T-helper 2 cell (primary cell): Measurements from ENCODE around the gene PTPRU.

Experiments
- DNase-seq, 5 experiments: peaks; one replicate each; pipeline versions ENCODE4 v3.0.0 to v3.0.0-alpha.2; 2012 to 2022

PTPRU gene

GRCh38 chr1:29245876-29246275, 9.6 kb downstream of the PTPRU start:
- peak in 1 of 5 experiments; percentile 14 for DNase-seq

GRCh38 chr1:29247044-29247443, 10.7 kb downstream of the PTPRU start:
- no peak for DNase-seq

- DNase-seq = no peak
Observed at GRCh38 chr1:29247571-29248273, 11.4 kb downstream of the PTPRU start.

- DNase-seq = no peak
Observed at GRCh38 chr1:29248409-29248808, 12.1 kb downstream of the PTPRU start.

DNA sequence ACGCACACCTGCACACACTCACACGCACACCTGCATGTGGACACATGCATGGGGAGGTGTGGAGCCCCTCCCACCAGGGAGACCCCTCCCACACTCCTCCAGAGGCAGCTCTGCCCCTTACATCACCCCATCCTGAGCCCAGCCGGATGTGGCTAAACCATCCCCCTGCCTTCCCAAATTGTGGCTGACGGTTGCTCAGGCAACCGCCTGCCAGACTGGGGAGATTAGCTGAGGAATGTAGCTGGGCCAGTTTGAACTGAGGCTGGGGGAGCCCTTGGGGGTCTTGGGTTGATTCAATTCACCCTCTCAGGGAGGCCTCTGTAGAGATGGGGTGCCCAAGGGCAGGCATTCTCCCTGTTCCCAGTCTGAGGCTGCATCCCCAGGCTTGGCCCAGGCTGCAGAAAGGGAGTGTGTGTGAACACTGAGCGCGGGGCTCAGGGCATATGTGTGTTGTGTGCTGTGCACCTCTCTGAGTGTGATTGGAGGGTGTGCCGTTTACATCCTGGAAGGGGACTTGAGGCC, 12.9 kb downstream of the PTPRU start:
- no peak for DNase-seq

- no peak for DNase-seq
Observed at GRCh38 chr1:29249951-29250581, 13.7 kb downstream of the PTPRU start.

DNA sequence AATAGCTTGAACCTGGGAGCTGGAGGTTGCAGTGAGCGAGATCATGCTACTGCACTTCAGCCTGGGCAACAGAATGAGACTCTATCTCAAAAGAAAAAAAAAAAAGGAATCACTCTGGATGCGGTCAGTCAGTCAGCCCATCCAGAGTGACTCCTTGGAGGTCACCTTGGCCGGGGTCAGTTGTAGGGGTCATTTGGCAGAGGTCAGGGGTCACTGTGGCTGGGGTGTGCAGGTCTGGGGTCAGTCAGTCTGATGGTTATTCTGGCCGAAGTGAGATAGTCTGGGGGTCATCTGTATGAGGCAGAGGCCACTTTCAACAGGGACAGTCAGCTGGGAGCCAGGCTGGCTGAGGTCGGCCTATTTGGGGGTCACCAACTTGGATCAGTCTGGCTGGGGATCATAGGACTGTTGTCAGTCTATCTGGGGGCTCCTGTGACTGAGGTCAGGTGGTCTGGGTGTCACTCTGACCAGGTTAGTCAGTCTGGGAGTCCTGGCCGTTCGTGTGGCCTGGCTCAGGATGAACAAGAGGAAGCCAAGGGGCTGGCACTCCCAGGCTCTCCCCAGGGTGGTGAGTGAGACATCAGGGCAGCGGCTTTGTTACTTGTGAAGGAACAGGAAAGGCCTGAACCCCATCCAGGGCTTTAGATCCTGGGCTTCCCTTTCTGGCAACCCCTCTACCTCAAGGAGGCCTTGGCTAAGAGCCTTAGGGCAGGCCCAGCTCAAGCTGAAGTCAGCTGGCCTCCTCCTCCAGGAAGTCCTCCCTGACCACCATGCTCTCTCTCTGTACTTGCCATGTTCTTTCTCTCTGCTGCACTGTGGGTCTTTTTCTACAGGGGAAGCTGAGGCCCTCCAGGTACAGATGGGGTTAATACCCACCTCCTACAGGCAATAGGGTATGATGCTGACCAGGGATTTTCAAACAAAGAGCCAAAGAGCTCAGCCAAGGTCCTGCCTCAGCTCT, 15.1 kb downstream of the PTPRU start:
- DNase-seq = no peak

DNA sequence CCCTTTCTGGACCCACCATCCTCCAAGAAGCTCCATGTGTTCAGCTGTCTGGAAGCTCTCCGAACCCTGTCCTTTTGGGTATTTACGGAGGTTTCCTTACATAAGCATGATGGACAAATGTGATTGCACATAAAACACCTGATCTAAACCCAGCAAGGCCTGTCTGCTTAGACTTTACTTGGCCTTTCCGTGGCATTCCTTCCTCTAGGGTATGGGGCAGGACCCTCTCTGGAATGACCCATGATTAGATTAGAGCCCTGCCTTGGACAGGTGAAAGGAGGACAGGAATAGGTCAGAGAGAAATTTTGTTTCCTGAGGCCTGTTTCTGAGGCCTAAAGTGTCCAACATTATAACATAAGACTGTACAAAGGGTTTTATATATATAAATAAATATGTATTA, 16.9 kb downstream of the PTPRU start:
- DNase-seq = no peak

- DNase-seq = no peak
Observed at GRCh38 chr1:29254346-29254745, 18.0 kb downstream of the PTPRU start.

GRCh38 chr1:29255134-29255666, 18.9 kb downstream of the PTPRU start:
- no peak for DNase-seq

DNA sequence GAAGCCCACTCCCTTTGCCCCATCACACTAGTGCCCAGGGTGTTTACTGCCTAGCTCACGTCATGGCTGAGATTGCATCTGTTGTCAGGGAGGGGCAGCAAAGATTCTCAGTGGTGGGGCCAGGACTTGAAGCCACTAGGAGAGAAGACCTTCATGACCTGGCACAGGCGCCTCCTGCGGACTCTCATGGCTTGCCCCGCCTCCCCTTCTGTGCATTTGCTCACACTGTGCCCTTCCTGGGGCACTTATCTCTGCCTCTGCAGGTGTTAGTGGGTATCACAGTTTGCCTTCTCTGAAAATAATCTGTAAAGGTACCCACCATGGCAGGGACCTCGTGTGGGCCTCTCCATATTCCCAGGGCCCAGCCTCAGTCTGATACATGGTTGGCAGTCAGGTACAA, 20.1 kb downstream of the PTPRU start:
- DNase-seq = no peak

DNA sequence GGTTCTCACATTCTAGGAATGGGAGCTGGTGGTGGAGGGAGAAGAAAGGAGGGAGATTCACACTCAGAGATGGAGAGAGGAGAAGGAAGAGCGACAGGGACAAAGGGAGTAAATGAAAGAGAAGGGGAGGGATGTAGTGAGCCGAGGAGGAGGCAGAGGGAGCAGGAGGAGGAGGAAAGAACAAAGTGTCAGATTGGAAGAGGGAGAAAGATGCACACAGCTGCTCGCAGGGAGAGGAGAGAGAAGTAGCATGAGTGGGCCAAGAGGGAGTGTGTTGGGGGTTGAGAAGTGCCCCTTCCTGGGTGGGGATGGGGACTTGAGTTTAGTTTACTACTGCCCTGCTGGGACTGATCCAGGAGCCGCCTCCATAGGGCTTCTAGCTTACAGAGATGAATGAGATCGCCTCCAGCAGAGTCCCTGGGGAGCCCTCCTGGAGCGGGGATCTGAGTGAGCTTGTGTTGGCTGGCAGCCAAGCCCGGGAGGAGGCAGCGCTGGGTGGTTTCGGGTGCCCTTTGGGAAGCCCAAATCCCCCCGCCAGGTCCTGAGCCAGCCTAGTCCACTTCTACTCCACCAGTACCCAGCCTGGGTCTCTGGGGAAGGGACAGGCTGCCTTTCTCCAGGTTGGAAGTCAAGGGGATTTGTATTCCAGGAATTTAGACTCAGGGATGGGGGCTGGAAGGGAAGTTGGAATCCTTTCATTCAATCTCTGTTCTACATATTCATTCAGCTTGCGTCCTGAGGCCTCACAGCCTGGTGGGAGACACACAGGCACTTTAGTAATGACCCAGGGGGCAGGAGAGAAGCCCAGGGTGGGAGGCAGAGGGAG, 20.9 kb downstream of the PTPRU start:
- DNase-seq = no peak

DNA sequence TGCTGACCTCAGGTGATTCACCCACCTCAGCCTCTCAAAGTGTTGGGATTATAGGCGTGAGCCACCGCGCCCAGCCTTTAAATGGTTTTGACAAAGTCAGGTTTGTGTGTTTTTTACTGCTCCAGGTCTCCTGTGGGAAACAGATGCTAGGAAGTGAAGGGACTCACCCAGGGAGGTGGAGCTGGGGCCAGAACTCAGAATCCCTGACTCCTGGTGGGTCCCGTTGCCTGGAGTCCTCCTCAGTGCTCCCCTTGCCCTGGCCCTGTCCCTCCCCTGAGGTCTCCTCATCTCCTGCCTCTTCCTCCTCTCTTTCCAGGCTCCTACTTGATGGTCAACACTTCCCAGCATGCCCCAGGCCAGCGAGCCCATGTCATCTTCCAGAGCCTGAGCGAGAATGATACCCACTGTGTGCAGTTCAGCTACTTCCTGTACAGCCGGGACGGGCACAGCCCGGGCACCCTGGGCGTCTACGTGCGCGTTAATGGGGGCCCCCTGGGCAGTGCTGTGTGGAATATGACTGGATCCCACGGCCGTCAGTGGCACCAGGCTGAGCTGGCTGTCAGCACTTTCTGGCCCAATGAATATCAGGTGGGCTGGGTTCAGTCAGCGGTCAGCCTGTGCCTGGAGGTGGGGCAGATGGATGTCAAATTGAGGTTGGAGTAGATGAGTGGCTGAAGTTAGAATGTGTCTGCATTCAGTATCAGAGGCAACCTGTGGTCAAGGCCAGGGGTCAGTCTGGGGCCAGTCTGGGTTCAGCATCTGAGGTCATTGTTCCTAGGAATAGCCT, 22.1 kb downstream of the PTPRU start:
- no peak for DNase-seq

- no peak for DNase-seq
Observed at GRCh38 chr1:29258976-29259801, 22.9 kb downstream of the PTPRU start.

GRCh38 chr1:29259802-29260441, 23.6 kb downstream of the PTPRU start:
- peak in 1 of 5 experiments; percentile 19 for DNase-seq

DNA sequence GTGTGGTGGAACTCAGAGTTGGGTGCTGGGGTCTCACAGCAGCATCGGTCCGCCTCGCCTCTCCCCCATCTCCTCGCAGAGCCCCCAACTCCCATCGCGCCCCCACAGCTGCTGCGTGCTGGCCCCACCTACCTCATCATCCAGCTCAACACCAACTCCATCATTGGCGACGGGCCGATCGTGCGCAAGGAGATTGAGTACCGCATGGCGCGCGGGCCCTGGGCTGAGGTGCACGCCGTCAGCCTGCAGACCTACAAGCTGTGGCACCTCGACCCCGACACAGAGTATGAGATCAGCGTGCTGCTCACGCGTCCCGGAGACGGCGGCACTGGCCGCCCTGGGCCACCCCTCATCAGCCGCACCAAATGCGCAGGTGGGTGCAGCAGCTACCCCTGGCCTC, 24.2 kb downstream of the PTPRU start:
- DNase-seq = no peak

- no peak for DNase-seq
Observed at GRCh38 chr1:29264773-29265389, 28.6 kb downstream of the PTPRU start.

- DNase-seq = no peak
Observed at GRCh38 chr1:29266912-29267311, 30.6 kb downstream of the PTPRU start.
